Stimulated activated effector memory CD8-positive, alpha-beta T cell treated with anti-CD3 and anti-CD28 coated beads, Interleukin-12 subunit alpha, Interleukin-12 subunit beta, amount 100 ng/mL, for 72 hours (primary cell): Measurements from ENCODE around the gene HBG2.

ENCODE experiments used
- ATAC-seq: fragments of 150-1000 bp; cut with Tn5 transposase; 2 replicates; pipeline ENCODE4 v1.10.0; 2021
- DNase-seq, 2 donors: peaks; one replicate each; pipeline ENCODE4 v3.0.0; 2021 to 2022; ENCODE audit warnings: low spot score in 2 of 2
- H3K27ac Mint-ChIP-seq: one replicate; pipeline ENCODE4 v1.8.0; 2022; ENCODE audit warnings: mild to moderate bottlenecking, mixed read lengths
- H3K36me3 Mint-ChIP-seq: one replicate; pipeline ENCODE4 v1.8.0; 2022; ENCODE audit warnings: mild to moderate bottlenecking, mixed read lengths
- H3K4me1 Mint-ChIP-seq: one replicate; pipeline ENCODE4 v1.8.0; 2022; ENCODE audit warnings: mixed read lengths
- H3K4me3 Mint-ChIP-seq: one replicate; pipeline ENCODE4 v1.8.0; 2022; ENCODE audit warnings: mild to moderate bottlenecking, mixed read lengths
- H3K9me3 Mint-ChIP-seq: one replicate; pipeline ENCODE4 v1.8.0; 2022; ENCODE audit warnings: mixed read lengths

The HBG2 gene

GRCh38 chr11:5232176-5232575 is 22.4 kb downstream of the HBG2 start:
- Mint-ChIP-seq H3K27ac (no peak overlapping the region), H3K4me3 (no peak overlapping the region), H3K36me3 (no peaks in the 10 kb centered on the region), H3K9me3 (no peaks in the 10 kb centered on the region), H3K4me1 (no peaks in the 10 kb centered on the region)
- DNase-seq (no peak), ATAC-seq (no peak)

- DNase-seq (no peak), ATAC-seq (no peak)
- no peaks in the 10 kb centered on the region for H3K9me3 Mint-ChIP-seq
- H3K36me3 Mint-ChIP-seq: no peaks in the 10 kb centered on the region
- H3K27ac Mint-ChIP-seq: no peak overlapping the region
- no peak overlapping the region for H3K4me3 Mint-ChIP-seq
- H3K4me1 Mint-ChIP-seq: no peaks in the 10 kb centered on the region
These were observed 23.5 kb downstream of the HBG2 start for GRCh38 chr11:5231111-5231510.

GRCh38 chr11:5230266-5230665 is 24.3 kb downstream of the HBG2 start:
- Mint-ChIP-seq H3K27ac (no peak overlapping the region), H3K4me1 (no peaks in the 10 kb centered on the region), H3K4me3 (no peak overlapping the region), H3K36me3 (no peaks in the 10 kb centered on the region), H3K9me3 (no peaks in the 10 kb centered on the region)
- DNase-seq (no peak), ATAC-seq (no peak)

- Mint-ChIP-seq H3K9me3 (no peaks in the 10 kb centered on the region), H3K4me3 (no peak overlapping the region), H3K4me1 (no peaks in the 10 kb centered on the region), H3K36me3 (no peaks in the 10 kb centered on the region), H3K27ac (no peak overlapping the region)
- DNase-seq (no peak), ATAC-seq (no peak)
These were observed 24.8 kb downstream of the HBG2 start for GRCh38 chr11:5229796-5230195.

GRCh38 chr11:5229356-5229755 is 25.2 kb downstream of the HBG2 start:
- no peak overlapping the region for H3K4me3 Mint-ChIP-seq
- no peaks in the 10 kb centered on the region for H3K36me3 Mint-ChIP-seq
- DNase-seq: no peak
- no peak overlapping the region for H3K27ac Mint-ChIP-seq
- H3K9me3 Mint-ChIP-seq: no peaks in the 10 kb centered on the region
- no peaks in the 10 kb centered on the region for H3K4me1 Mint-ChIP-seq
- no peak for ATAC-seq

GRCh38 chr11:5228124-5228523 is 26.5 kb downstream of the HBG2 start:
- Mint-ChIP-seq H3K36me3 (no peaks in the 10 kb centered on the region), H3K4me3 (no peak overlapping the region), H3K27ac (no peak overlapping the region), H3K4me1 (no peaks in the 10 kb centered on the region), H3K9me3 (no peaks in the 10 kb centered on the region)
- DNase-seq (no peak), ATAC-seq (no peak)

- ATAC-seq (no peak), DNase-seq (no peak)
- Mint-ChIP-seq H3K9me3 (peaks cover under 1% of the 10 kb centered on the region), H3K36me3 (no peaks in the 10 kb centered on the region), H3K4me3 (no peak overlapping the region), H3K27ac (no peak overlapping the region), H3K4me1 (no peaks in the 10 kb centered on the region)
These were observed 26.9 kb downstream of the HBG2 start for GRCh38 chr11:5227681-5228080.

GRCh38 chr11:5226732-5227310 is 27.8 kb downstream of the HBG2 start, which contains the start of gene HBB:
Gene HBB (minus strand): TSS chr11:5227071. CDS start chr11:5227021, 50 bp downstream.
- Mint-ChIP-seq H3K36me3 (no peaks in the 10 kb centered on the region), H3K9me3 (peaks cover 4% of the 10 kb centered on the region), H3K4me1 (no peaks in the 10 kb centered on the region), H3K4me3 (no peak within 1 kb of the TSS), H3K27ac (no peak within 1 kb of the TSS)
- DNase-seq (no peak), ATAC-seq (peak; percentile 21)

- H3K36me3 Mint-ChIP-seq: no peaks in the 10 kb centered on the region
- H3K27ac Mint-ChIP-seq: no peak overlapping the region
- no peak overlapping the region for H3K4me3 Mint-ChIP-seq
- DNase-seq: no peak
- ATAC-seq: no peak
- peaks cover 8% of the 10 kb centered on the region for H3K9me3 Mint-ChIP-seq
- no peaks in the 10 kb centered on the region for H3K4me1 Mint-ChIP-seq
These were observed 29.1 kb downstream of the HBG2 start for GRCh38 chr11:5225480-5225871.

- Mint-ChIP-seq H3K4me3 (no peak overlapping the region), H3K4me1 (no peaks in the 10 kb centered on the region), H3K9me3 (peaks cover 8% of the 10 kb centered on the region), H3K27ac (no peak overlapping the region), H3K36me3 (no peaks in the 10 kb centered on the region)
- no peak for DNase-seq
- no peak for ATAC-seq
These were observed 29.8 kb downstream of the HBG2 start for GRCh38 chr11:5224538-5225479.

- Mint-ChIP-seq H3K27ac (no peak overlapping the region), H3K36me3 (no peaks in the 10 kb centered on the region), H3K9me3 (peaks cover 8% of the 10 kb centered on the region), H3K4me1 (no peaks in the 10 kb centered on the region), H3K4me3 (no peak overlapping the region)
- ATAC-seq (no peak), DNase-seq (no peak)
These were observed 30.9 kb downstream of the HBG2 start for GRCh38 chr11:5223686-5224085.

GRCh38 chr11:5223146-5223545 is 31.4 kb downstream of the HBG2 start:
- Mint-ChIP-seq H3K9me3 (peaks cover 8% of the 10 kb centered on the region), H3K4me1 (no peaks in the 10 kb centered on the region), H3K4me3 (no peak overlapping the region), H3K27ac (no peak overlapping the region), H3K36me3 (no peaks in the 10 kb centered on the region)
- ATAC-seq (no peak), DNase-seq (no peak)

- Mint-ChIP-seq H3K4me1 (no peaks in the 10 kb centered on the region), H3K27ac (no peak overlapping the region), H3K4me3 (no peak overlapping the region), H3K9me3 (peaks cover 3% of the 10 kb centered on the region), H3K36me3 (no peaks in the 10 kb centered on the region)
- DNase-seq (no peak), ATAC-seq (no peak)
These were observed 44.1 kb downstream of the HBG2 start for GRCh38 chr11:5210376-5210885.

GRCh38 chr11:5204787-5205186 is 49.8 kb downstream of the HBG2 start:
- Mint-ChIP-seq H3K4me3 (no peak overlapping the region), H3K9me3 (no peaks in the 10 kb centered on the region), H3K27ac (no peak overlapping the region), H3K36me3 (no peaks in the 10 kb centered on the region), H3K4me1 (no peaks in the 10 kb centered on the region)
- DNase-seq: no peak
- ATAC-seq: no peak

- Mint-ChIP-seq H3K36me3 (no peaks in the 10 kb centered on the region), H3K27ac (no peak overlapping the region), H3K9me3 (no peaks in the 10 kb centered on the region), H3K4me1 (no peaks in the 10 kb centered on the region), H3K4me3 (no peak overlapping the region)
- no peak for ATAC-seq
- no peak for DNase-seq
These were observed 51.2 kb downstream of the HBG2 start for GRCh38 chr11:5203366-5203765.
